ENCODE data around the gene MRPS6. TPM values are rescaled to one million over a fixed set of nuclear protein-coding genes. Genes with fewer than 3 reads are reported as not detected.
A peak's percentile ranks its signal among the peaks of the same experiment; 100 is the strongest.

The MRPS6 gene
- total RNA-seq, 2 experiments from 2014 or later, result 114 to 117 TPM

DNA sequence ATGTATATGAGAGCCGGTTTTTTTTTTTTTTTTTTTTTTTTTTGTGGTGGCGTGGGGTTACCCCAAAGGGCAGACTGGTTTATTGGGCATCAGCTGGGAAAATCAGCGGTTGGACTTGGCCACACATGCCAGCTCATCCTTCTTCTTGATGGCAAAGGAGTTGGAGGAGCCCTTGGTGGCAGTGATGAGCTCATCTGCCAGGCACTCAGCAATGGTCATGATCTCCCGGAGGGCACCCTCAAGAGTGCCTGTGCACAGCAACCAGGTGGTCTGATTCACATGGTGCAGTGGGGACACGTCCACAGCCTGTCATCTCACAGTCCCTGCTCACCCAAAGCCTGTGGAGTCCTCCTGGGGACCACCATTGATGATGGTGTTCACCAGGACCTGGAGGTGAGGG is 62.0 kb downstream of the MRPS6 start:
- ChIA-PET POLR2A (no interaction called here), CTCF (no interaction called here)
- Mint-ChIP-seq H3K4me1 (ENCODE audit: low read depth) (peaks cover 45% of the 10 kb centered on the region), H3K4me3 (no peak overlapping the region), H3K27ac (no peak overlapping the region), H3K9me3 (peaks cover 8% of the 10 kb centered on the region), H3K27me3 (no peaks in the 10 kb centered on the region), H3K36me3 (peaks cover 60% of the 10 kb centered on the region)
- intact Hi-C loops (cut with micrococcal nuclease), result no loop called here
- no peak for DNase-seq

DNA sequence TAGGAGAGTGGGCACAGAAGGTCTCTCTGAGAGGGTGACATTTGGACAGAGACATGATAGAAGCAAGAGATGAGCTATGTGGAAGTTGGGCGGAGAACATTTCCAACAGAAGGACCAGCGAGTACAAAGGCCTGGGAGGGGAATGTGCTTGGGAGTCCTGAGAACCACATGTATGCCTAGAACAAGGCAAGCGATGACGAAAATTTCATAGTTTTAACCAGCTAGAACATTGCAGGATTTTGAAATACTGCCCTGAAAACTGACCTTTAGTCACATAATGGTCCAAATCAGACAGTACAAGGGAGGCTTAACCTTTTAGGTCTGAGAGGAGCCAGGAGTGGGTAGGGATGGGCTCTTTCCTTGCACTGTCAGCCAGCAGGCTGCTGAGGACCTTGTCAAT is 68.0 kb downstream of the MRPS6 start:
- H3K4me3 Mint-ChIP-seq, result no peak overlapping the region
- H3K4me1 Mint-ChIP-seq (ENCODE audit: low read depth), result peaks cover 7% of the 10 kb centered on the region
- DNase-seq, result no peak
- no peak overlapping the region for H3K27ac Mint-ChIP-seq
- H3K27me3 Mint-ChIP-seq, result no peaks in the 10 kb centered on the region
- intact Hi-C loops (cut with micrococcal nuclease), result no loop called here
- ChIA-PET POLR2A (interaction anchor here (0.5 kb wide), 1 partner anchor 25 kb away, joined by 4 read pairs; no protein-coding TSS in a partner anchor), CTCF (no interaction called here)
- peaks cover 13% of the 10 kb centered on the region for H3K9me3 Mint-ChIP-seq
- H3K36me3 Mint-ChIP-seq, result peaks cover 69% of the 10 kb centered on the region

GRCh38 chr21:34143685-34144182 is 70.4 kb downstream of the MRPS6 start:
- ChIA-PET POLR2A (no interaction called here), CTCF (no interaction called here)
- no peak for DNase-seq
- Mint-ChIP-seq H3K27me3 (no peaks in the 10 kb centered on the region), H3K4me1 (ENCODE audit: low read depth) (peaks cover 6% of the 10 kb centered on the region), H3K27ac (no peak overlapping the region), H3K9me3 (peaks cover 5% of the 10 kb centered on the region), H3K36me3 (peaks cover 67% of the 10 kb centered on the region), H3K4me3 (no peak overlapping the region)
- intact Hi-C loops (cut with micrococcal nuclease), result no loop called here

GRCh38 chr21:34144224-34144623 is 70.8 kb downstream of the MRPS6 start:
- Mint-ChIP-seq H3K4me3 (no peak overlapping the region), H3K9me3 (peaks cover 5% of the 10 kb centered on the region), H3K27ac (no peak overlapping the region), H3K4me1 (ENCODE audit: low read depth) (peaks cover 6% of the 10 kb centered on the region), H3K36me3 (peaks cover 67% of the 10 kb centered on the region), H3K27me3 (no peaks in the 10 kb centered on the region)
- ChIA-PET POLR2A (no interaction called here), CTCF (no interaction called here)
- intact Hi-C loops (cut with micrococcal nuclease), result no loop called here
- no peak for DNase-seq

DNA sequence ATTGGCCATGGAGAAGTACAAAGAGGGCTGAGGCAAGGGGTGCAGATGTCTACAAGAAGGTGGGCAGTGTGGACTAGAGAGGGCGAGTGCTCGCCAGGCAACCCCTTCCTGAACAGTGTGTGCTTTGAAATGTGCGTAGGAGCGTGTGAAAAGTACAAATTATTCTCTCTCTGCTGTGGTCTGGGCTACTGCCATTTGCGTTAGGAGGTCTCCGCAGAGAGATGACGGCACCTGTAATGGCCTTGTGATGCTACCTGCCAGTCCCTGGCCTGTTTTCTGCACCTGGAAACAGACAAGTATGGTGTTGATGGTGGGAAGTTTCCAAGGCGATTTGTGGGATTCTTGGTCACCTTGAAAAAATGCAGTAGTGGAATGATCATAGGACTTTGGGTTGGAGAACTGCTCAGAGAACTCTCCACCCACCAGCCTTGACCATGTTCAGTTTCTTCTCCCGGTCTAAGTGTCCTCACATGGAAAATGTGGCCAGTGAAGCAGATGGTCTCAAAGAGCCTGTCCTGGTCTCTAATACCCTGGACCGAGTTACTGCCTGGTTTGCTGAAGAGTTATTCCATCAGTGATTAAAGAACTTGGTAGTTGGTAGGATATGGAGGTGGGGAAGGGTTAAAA is 74.5 kb downstream of the MRPS6 start:
- Mint-ChIP-seq H3K27me3 (no peaks in the 10 kb centered on the region), H3K4me1 (ENCODE audit: low read depth) (peaks cover 8% of the 10 kb centered on the region), H3K9me3 (peaks cover 5% of the 10 kb centered on the region), H3K4me3 (no peak overlapping the region), H3K27ac (no peak overlapping the region), H3K36me3 (peaks cover 45% of the 10 kb centered on the region)
- ChIA-PET CTCF (no interaction called here), POLR2A (no interaction called here)
- DNase-seq, result no peak
- intact Hi-C loops (cut with micrococcal nuclease), result no loop called here

DNA sequence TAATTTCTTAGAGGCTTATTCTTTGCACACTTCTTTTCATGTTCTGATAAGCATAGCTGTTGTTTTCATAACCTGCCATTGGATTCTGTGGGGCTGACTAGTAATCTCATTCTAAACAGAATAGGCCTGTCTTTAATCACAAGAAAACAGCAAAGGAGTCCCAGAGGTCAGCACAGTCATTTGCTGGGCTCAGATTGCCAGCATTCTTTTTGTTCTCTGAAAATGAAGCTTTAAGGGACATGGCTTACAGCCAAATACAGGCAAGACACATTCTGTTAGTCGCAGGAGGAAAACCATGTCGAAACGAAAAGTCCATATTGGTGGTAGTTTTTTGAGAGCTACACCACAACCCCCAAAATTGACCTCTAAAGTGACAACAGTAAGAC is 75.0 kb downstream of the MRPS6 start:
- CTCF ChIA-PET, result no interaction called here

GRCh38 chr21:34148826-34149558 is 75.6 kb downstream of the MRPS6 start:
- H3K4me3 Mint-ChIP-seq, result no peak overlapping the region
- POLR2A ChIA-PET, result no interaction called here
- no peak overlapping the region for H3K27ac Mint-ChIP-seq
- peaks cover 5% of the 10 kb centered on the region for H3K9me3 Mint-ChIP-seq
- CTCF ChIA-PET, result no interaction called here
- peaks cover 12% of the 10 kb centered on the region for H3K4me1 Mint-ChIP-seq (ENCODE audit: low read depth)
- no peak for DNase-seq
- peaks cover 35% of the 10 kb centered on the region for H3K36me3 Mint-ChIP-seq
- H3K27me3 Mint-ChIP-seq, result no peaks in the 10 kb centered on the region
- intact Hi-C loops (cut with micrococcal nuclease), result no loop called here

More for the DNA sequence above, 75.0 kb downstream of the MRPS6 start:
- no peak overlapping the region for H3K27ac Mint-ChIP-seq
- no peak overlapping the region for H3K4me3 Mint-ChIP-seq
- peaks cover 5% of the 10 kb centered on the region for H3K9me3 Mint-ChIP-seq
- DNase-seq, result no peak
- peaks cover 12% of the 10 kb centered on the region for H3K4me1 Mint-ChIP-seq (ENCODE audit: low read depth)
- POLR2A ChIA-PET, result no interaction called here
- peaks cover 40% of the 10 kb centered on the region for H3K36me3 Mint-ChIP-seq
- intact Hi-C loops (cut with micrococcal nuclease), result no loop called here
- H3K27me3 Mint-ChIP-seq, result no peaks in the 10 kb centered on the region

DNA sequence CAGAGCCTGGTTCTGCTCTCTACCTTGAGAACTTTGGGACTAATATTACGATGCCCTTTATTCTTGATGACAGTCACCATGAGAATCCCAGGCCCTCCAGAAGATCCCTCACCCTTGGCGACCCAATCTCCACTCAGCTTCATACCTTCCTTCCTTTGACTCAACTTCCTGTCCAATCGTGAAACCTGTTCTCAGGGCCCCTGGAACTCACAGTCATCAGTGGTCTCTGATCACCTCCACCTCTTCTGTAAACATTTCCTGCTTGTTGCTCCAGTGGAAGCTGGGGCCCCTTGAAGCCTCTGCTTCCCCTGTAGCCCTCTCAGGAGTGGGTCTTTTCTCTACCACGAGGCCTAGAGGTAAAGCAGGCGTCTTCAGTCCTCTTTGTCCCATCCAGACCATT is 79.1 kb downstream of the MRPS6 start:
- Mint-ChIP-seq H3K4me3 (no peak overlapping the region), H3K36me3 (peaks cover 16% of the 10 kb centered on the region), H3K27me3 (no peaks in the 10 kb centered on the region), H3K27ac (peak overlapping the region; percentile 3), H3K4me1 (ENCODE audit: low read depth) (peaks cover 10% of the 10 kb centered on the region), H3K9me3 (no peaks in the 10 kb centered on the region)
- intact Hi-C loops (cut with micrococcal nuclease), result no loop called here
- CTCF ChIA-PET, result no interaction called here
- POLR2A ChIA-PET, result no interaction called here
- no peak for DNase-seq

DNA sequence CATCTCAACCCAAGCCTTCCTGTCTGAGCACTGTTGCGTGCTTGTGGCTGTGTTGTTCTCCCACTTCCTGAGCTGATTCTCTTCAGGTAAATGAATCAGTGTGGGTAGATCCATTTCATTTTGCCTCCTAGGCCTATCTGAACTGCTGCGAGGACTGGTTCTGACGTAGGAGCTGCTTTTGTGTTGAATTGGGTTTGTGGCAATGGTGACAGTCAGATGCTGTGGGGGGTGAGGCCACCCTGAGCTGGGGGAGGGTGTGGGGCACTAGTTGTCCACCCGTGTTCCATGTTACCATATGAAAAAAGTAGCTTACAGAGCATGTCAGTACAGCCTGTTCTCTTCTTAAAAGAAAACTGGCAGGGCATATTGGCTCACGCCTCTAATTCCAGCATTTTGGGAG is 81.5 kb downstream of the MRPS6 start:
- no peak overlapping the region for H3K4me3 Mint-ChIP-seq
- H3K27me3 Mint-ChIP-seq, result no peaks in the 10 kb centered on the region
- H3K9me3 Mint-ChIP-seq, result peaks cover 12% of the 10 kb centered on the region
- peaks cover 18% of the 10 kb centered on the region for H3K36me3 Mint-ChIP-seq
- no peak overlapping the region for H3K27ac Mint-ChIP-seq
- ChIA-PET CTCF (no interaction called here), POLR2A (no interaction called here)
- intact Hi-C loops (cut with micrococcal nuclease), result no loop called here
- peak; percentile 29 for DNase-seq
- peaks cover 10% of the 10 kb centered on the region for H3K4me1 Mint-ChIP-seq (ENCODE audit: low read depth)

- intact Hi-C loops (cut with micrococcal nuclease), result no loop called here
- ChIA-PET CTCF (no interaction called here), POLR2A (interaction anchor here (0.8 kb wide), 1 partner anchor 182 kb away, joined by 3 read pairs; no protein-coding TSS in a partner anchor)
- Mint-ChIP-seq H3K27ac (no peak overlapping the region), H3K27me3 (no peaks in the 10 kb centered on the region), H3K9me3 (peaks cover 24% of the 10 kb centered on the region), H3K4me1 (ENCODE audit: low read depth) (peaks cover 10% of the 10 kb centered on the region), H3K36me3 (peaks cover 24% of the 10 kb centered on the region), H3K4me3 (no peak overlapping the region)
- DNase-seq, result no peak
These were observed 83.6 kb downstream of the MRPS6 start for GRCh38 chr21:34156957-34157356.

DNA sequence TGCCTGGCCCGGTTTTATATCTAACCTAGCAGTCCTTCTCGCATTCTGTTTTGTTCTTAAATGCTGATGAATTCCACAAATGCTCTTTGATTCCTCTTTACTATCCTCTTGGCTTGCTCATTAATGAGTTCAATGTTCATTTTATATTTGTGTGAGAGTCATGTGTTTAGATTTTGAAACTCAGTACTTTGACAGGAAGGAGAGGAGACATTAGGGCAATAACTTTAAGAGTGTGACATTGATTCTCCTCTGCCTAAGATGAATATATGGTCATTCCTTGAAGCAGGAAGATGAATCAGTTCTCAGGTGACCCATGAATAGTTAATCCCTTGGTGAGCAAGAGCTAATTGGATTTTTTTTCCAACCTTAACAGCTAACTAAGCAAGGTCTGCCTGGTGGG is 84.1 kb downstream of the MRPS6 start:
- H3K4me1 Mint-ChIP-seq (ENCODE audit: low read depth), result peaks cover 7% of the 10 kb centered on the region
- peaks cover 30% of the 10 kb centered on the region for H3K9me3 Mint-ChIP-seq
- peaks cover 24% of the 10 kb centered on the region for H3K36me3 Mint-ChIP-seq
- ChIA-PET POLR2A (interaction anchor here (0.8 kb wide), 1 partner anchor 182 kb away, joined by 3 read pairs; no protein-coding TSS in a partner anchor), CTCF (no interaction called here)
- no peak overlapping the region for H3K4me3 Mint-ChIP-seq
- H3K27me3 Mint-ChIP-seq, result no peaks in the 10 kb centered on the region
- intact Hi-C loops (cut with micrococcal nuclease), result no loop called here
- DNase-seq, result no peak
- no peak overlapping the region for H3K27ac Mint-ChIP-seq

DNA sequence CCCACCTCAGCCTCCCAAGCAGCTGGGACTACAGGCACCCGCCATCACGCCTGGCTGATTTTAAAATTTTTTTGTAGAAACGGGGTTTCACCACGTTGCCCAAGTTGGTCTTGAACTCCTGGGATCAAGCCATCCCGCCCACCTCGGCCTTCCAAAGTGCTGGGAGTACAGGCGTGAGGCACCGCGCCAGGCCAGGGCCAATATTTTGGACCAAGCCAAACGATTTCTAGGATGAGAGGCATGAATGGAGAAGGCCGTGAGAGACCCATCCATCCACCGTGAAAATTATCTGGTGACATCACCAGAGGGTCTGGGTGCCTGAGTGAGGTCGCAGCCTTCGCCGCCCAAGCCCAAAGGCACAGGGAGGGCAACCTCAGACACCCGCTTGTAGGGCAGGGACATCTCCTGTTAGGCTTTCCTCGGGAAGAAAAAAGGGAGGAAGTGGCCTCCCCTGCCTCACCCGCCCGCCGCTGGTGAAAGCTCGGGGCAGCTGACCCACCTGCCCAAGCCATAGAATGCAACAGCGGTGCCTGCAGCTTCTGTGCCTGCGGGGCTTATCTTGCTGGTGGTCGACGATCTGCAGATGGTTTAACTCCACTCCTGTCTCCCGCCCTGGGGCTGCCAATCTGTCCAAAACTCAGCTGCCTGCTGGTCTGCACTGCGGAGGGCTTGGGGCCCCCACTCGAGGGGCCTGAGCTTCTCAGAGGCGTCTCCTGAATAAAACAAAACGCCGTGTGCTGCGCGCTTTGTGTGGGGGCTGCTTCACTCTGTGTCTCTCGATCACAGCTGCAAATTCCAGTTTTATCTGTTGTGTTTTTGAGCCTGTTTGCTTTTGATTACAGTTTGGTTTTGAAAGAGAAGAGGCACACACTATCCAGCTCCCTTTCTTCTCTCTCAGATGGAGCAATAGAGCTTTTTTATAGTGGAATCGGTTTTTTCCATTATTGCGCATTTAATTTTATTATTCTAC is 85.8 kb downstream of the MRPS6 start:
- POLR2A ChIA-PET, result no interaction called here
- intact Hi-C loops (cut with micrococcal nuclease), result no loop called here
- no peak for DNase-seq
- Mint-ChIP-seq H3K27me3 (no peaks in the 10 kb centered on the region), H3K9me3 (peaks cover 41% of the 10 kb centered on the region), H3K4me1 (ENCODE audit: low read depth) (no peaks in the 10 kb centered on the region), H3K27ac (no peak overlapping the region), H3K4me3 (no peak overlapping the region), H3K36me3 (peaks cover 29% of the 10 kb centered on the region)
- CTCF ChIA-PET, result no interaction called here

Data from activated CD4-positive, alpha-beta memory T cell treated with anti-CD3 and anti-CD28 coated beads for 36 hours (primary cell).